GM10266 (cell line): ENCODE results near the gene LRRC4C.

Experiments used
- DNase-seq: peaks from one replicate; pipeline ENCODE4 v3.0.0; 2012; ENCODE audit errors: extremely low spot score
- TF ChIP-seq, protein P1 (sequence below): IDR thresholded peaks from 2 replicates; pipeline ENCODE4 v1.5.1; 2012; ENCODE audit warnings: mild to moderate bottlenecking, low read depth; ENCODE audit not compliant: control insufficient read depth, insufficient read depth; ENCODE audit errors: missing control alignments

LRRC4C gene

DNA sequence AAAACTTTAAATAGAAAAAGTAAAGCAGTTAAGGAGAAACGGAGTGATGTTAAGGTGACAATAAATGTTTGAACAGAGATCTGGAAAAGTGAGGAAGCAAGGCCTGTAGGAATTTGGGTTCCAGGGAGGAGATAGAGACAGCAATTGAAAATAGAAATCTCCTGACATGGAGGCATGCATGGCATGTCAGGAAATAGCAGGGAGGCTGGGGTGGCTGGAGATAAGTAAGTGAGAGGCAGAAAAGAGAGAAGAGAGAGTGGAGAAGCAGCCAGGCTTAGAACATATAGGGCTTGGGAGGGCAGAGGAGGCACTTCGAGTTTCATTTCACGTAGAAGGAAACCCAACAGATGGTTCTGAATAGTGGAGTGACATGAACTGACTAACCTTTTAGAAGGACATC, 185.5 kb downstream of the LRRC4C start:
- TF ChIP-seq, protein P1, sequence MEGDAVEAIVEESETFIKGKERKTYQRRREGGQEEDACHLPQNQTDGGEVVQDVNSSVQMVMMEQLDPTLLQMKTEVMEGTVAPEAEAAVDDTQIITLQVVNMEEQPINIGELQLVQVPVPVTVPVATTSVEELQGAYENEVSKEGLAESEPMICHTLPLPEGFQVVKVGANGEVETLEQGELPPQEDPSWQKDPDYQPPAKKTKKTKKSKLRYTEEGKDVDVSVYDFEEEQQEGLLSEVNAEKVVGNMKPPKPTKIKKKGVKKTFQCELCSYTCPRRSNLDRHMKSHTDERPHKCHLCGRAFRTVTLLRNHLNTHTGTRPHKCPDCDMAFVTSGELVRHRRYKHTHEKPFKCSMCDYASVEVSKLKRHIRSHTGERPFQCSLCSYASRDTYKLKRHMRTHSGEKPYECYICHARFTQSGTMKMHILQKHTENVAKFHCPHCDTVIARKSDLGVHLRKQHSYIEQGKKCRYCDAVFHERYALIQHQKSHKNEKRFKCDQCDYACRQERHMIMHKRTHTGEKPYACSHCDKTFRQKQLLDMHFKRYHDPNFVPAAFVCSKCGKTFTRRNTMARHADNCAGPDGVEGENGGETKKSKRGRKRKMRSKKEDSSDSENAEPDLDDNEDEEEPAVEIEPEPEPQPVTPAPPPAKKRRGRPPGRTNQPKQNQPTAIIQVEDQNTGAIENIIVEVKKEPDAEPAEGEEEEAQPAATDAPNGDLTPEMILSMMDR, result no peak

DNA sequence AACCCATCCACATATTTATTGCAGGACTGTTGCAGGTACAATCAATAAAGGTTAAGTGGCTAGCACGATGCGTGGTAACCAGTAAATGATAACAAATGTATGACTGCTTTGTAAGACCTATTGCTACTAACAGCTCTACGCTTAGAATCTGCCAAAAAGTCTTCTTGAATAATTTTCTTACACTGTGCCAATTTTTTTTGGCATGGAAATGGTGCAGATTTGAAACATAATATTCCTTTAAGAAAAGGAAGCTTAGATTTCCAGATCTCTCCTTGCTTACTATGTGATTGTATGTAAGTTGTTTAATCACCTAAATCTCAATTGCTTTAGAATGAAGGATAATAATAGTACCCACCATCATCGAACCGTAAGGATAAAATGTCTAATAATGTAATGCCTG, 192.0 kb downstream of the LRRC4C start:
- TF ChIP-seq, protein P1, result no peak
- no peak for DNase-seq

More for the DNA sequence above, 185.5 kb downstream of the LRRC4C start:
- DNase-seq, result no peak

- no peak for DNase-seq
- TF ChIP-seq, protein P1, result no peak
Observed at GRCh38 chr11:41256041-41256440, 203.4 kb downstream of the LRRC4C start.

DNA sequence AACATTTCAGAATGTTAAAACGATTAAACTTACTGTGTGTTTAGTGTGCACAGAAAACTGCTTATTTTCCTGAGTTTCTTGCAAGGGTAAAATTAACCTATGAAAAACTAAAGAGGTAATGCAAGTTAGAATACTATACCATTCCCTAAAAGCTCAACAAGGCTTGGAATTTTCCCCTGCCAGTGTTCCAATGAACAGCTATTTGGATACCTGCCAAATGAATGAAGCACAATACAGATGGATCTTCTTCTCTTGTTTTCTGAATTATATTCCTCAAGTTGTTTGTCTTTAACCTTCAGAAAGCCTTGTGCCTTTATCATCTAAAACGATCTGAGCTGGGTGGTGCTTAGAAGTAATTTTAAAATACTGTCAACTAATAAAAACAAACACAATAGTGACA, 204.5 kb downstream of the LRRC4C start:
- DNase-seq, result no peak
- TF ChIP-seq, protein P1, result no peak

GRCh38 chr11:41250408-41250935, 209.0 kb downstream of the LRRC4C start:
- DNase-seq, result no peak
- TF ChIP-seq, protein P1, result no peak

- DNase-seq, result no peak
- TF ChIP-seq, protein P1, result no peak
Observed at GRCh38 chr11:41247621-41248020, 211.8 kb downstream of the LRRC4C start.

DNA sequence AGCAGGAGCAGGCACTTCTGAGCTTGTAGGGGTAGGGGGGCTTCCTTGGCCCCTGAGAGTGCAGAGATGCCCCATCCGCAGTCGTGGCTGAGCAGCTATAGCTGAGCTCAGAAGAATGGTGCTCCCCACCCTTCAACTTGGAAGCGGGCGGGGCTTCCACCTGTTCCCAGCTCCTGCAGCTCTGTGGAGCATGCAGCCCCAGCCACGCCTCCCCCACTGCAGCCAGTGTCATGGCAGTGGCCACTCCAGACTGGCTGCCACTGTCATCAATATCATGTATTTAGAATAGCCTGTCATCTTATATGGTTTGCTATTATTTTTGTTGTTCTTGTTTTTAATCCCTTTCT, 213.1 kb downstream of the LRRC4C start:
- no peak for DNase-seq
- TF ChIP-seq, protein P1, result no peak
